K562 (cell line): ENCODE measurements around the gene DRC1. TPM values are rescaled to one million over a fixed set of nuclear protein-coding genes. Genes with fewer than 3 reads are reported as not detected.

Source experiments
- CCNT2 ChIP-seq: IDR thresholded peaks from 2 replicates; pipeline ENCODE4 v1.6.1; 2011; ENCODE audit warnings: borderline replicate concordance, low read depth, mild to moderate bottlenecking, moderate library complexity, mixed read lengths, low read length; ENCODE audit not compliant: insufficient read length; ENCODE audit errors: extremely low read depth
- DEAF1 ChIP-seq: fragments of 450-650 bp; formaldehyde crosslinking; IDR thresholded peaks from 2 replicates; pipeline ENCODE4 v1.4.0; 2020; ENCODE audit warnings: mild to moderate bottlenecking, moderate library complexity
- DIDO1 ChIP-seq: fragments of 450-650 bp; IDR thresholded peaks from 2 replicates; pipeline ENCODE4 v1.6.1; 2016; ENCODE audit warnings: low read depth, missing biosample characterization, missing genetic modification characterization
- EHMT2 ChIP-seq: fragments of 450-650 bp; IDR thresholded peaks from 2 replicates; pipeline ENCODE4 v1.6.1; 2018; ENCODE audit warnings: antibody characterized with exemption
- ERF ChIP-seq: fragments of 450-650 bp; formaldehyde crosslinking; IDR thresholded peaks from 2 replicates; pipeline ENCODE4 v1.4.0; 2020; ENCODE audit warnings: mild to moderate bottlenecking, mixed read lengths
- ETV5 ChIP-seq: sonication (generic); formaldehyde crosslinking; IDR thresholded peaks from 2 replicates; pipeline ENCODE4 v1.4.0; 2020; ENCODE audit warnings: low read depth, mild to moderate bottlenecking, missing genetic modification reagents
- GTF2A2 ChIP-seq: IDR thresholded peaks from 2 replicates; pipeline ENCODE4 v1.6.1; 2016; ENCODE audit warnings: mild to moderate bottlenecking, missing genetic modification characterization, missing compliant biosample characterization
- GTF2E2 ChIP-seq: fragments of 200-800 bp; sonication (Bioruptor generic); IDR thresholded peaks from 2 replicates; pipeline ENCODE4 v1.6.1; 2016; ENCODE audit warnings: missing genetic modification characterization, missing compliant biosample characterization
- HDAC2 ChIP-seq: fragments of 450-650 bp; IDR thresholded peaks from 2 replicates; pipeline ENCODE4 v1.6.1; 2016; ENCODE audit warnings: mild to moderate bottlenecking
- HDAC8 ChIP-seq: fragments of 450-650 bp; IDR thresholded peaks from 2 replicates; pipeline ENCODE4 v1.6.1; 2016; ENCODE audit warnings: mild to moderate bottlenecking, missing genetic modification characterization, moderate library complexity, missing compliant biosample characterization
- HNRNPK ChIP-seq: fragments of 200-400 bp; formaldehyde crosslinking; IDR thresholded peaks from one replicate; pipeline ENCODE4 v1.6.1; 2018; ENCODE audit warnings: mild to moderate bottlenecking, low read depth, low read length; ENCODE audit not compliant: poor library complexity, severe bottlenecking
- KAT8 ChIP-seq: fragments of 450-650 bp; IDR thresholded peaks from 2 replicates; pipeline ENCODE4 v1.6.1; 2016; ENCODE audit warnings: low read depth, mild to moderate bottlenecking
- LEF1 ChIP-seq: fragments of 450-650 bp; IDR thresholded peaks from 2 replicates; pipeline ENCODE4 v1.6.1; 2016; ENCODE audit warnings: mild to moderate bottlenecking
- MBD2 ChIP-seq: sonication (generic); IDR thresholded peaks from 2 replicates; pipeline ENCODE4 v1.6.1; 2016; ENCODE audit warnings: low read depth, borderline replicate concordance
- MEIS2 ChIP-seq: fragments of 450-650 bp; IDR thresholded peaks from 2 replicates; pipeline ENCODE4 v1.6.1; 2014; ENCODE audit warnings: mild to moderate bottlenecking; ENCODE audit not compliant: partially characterized antibody
- MXI1 ChIP-seq: IDR thresholded peaks from 2 replicates; pipeline ENCODE4 v1.6.1; 2011; ENCODE audit warnings: low read depth, mild to moderate bottlenecking, improper control_type of control experiment, low read length
- NR3C1 ChIP-seq: sonication (generic); formaldehyde crosslinking; IDR thresholded peaks from 2 replicates; pipeline ENCODE4 v1.8.1; 2022; ENCODE audit warnings: missing genetic modification reagents
- PHF8 ChIP-seq: fragments of 200-600 bp; sonication (generic); IDR thresholded peaks from 2 replicates; pipeline ENCODE4 v1.6.1; 2012; ENCODE audit warnings: mixed run types, mild to moderate bottlenecking, inconsistent platforms, low read length, moderate library complexity, borderline replicate concordance
- PPARD ChIP-seq: fragments of 250-450 bp; sonication (Bioruptor Pico); IDR thresholded peaks from 2 replicates; pipeline ENCODE4 v1.8.0; 2022; ENCODE audit warnings: inconsistent platforms, mild to moderate bottlenecking, moderate library complexity
- RBM25 ChIP-seq: fragments of 200-400 bp; formaldehyde crosslinking; IDR thresholded peaks from 2 replicates; pipeline ENCODE4 v1.6.1; 2018; ENCODE audit warnings: low read length, low read depth, moderate library complexity; ENCODE audit not compliant: severe bottlenecking
- RUNX1 ChIP-seq: sonication (generic); IDR thresholded peaks from 2 replicates; pipeline ENCODE4 v1.6.1; 2016; ENCODE audit warnings: antibody characterized with exemption, low read depth
- SIRT6 ChIP-seq: IDR thresholded peaks from one replicate; pipeline ENCODE4 v1.6.1; 2012; ENCODE audit warnings: low read depth, mild to moderate bottlenecking, control low read depth, inconsistent platforms, low read length, moderate library complexity
- TOE1 ChIP-seq, 2 experiments: fragments of 450-650 bp in 1 of 2; sonication (generic) in 1 of 2; formaldehyde crosslinking in 1 of 2; IDR thresholded peaks; 2 replicates each; pipeline versions ENCODE4 v1.7.1 to v1.8.0; 2016 to 2022; ENCODE audit warnings: borderline replicate concordance in 2 of 2, mild to moderate bottlenecking in 2 of 2, antibody characterized with exemption in 1 of 2, inconsistent platforms in 1 of 2, low read depth in 1 of 2, missing genetic modification reagents in 1 of 2, moderate library complexity in 1 of 2
- ZNF408 ChIP-seq: fragments of 250-450 bp; sonication (Bioruptor Pico); IDR thresholded peaks from 2 replicates; pipeline ENCODE4 v1.4.0; 2020; ENCODE audit warnings: low read depth, mild to moderate bottlenecking, moderate library complexity
- ZNF668 ChIP-seq: fragments of 250-450 bp; sonication (Bioruptor Pico); IDR thresholded peaks from 2 replicates; pipeline ENCODE4 v1.8.0; 2022; ENCODE audit warnings: mild to moderate bottlenecking, inconsistent platforms
- polyA plus RNA-seq, 8 experiments: library from polyadenylated mRNA; depleted of rRNA in 4 of 8; stranded (reverse) in 5 of 8; unstranded in 3 of 8; fragments of >200 nt; fragmentation: Nextera tagmentation in 2 of 8; fragmentation: Illumina TruSeq in 1 of 8; extraction: Ambion mirVana in 2 of 8; extraction: Trizol in 1 of 8; gene quantifications; 2 replicates each; pipeline versions ENCODE4 v1.2.1 to v1.2.3, GENCODE V29; 2011 to 2014; ENCODE audit warnings: inconsistent platforms in 1 of 8, missing spikeins in 1 of 8
- total RNA-seq, 7 experiments: library from RNA; depleted of rRNA in 6 of 7; stranded (reverse); fragments of >200 nt in 6 of 7; fragmentation: Illumina TruSeq in 2 of 7; extraction: Trizol in 2 of 7; gene quantifications; 2 replicates each; pipeline versions ENCODE4 v1.2.1 to v1.2.3, GENCODE V29; 2011 to 2021; ENCODE audit warnings: low replicate concordance in 1 of 7
- TF ChIP-seq, protein P1 (sequence below): fragments of 250-450 bp; sonication (Bioruptor Pico); IDR thresholded peaks from 2 replicates; pipeline ENCODE4 v1.4.0; 2020

DRC1 gene
- total and polyA plus RNA-seq, 9 of the 15 experiments (the other 6 are each of a cell fraction or from before 2014, with no cell fraction given), result 0.07 to 0.10 TPM; not detected in 7

GRCh38 chr2:26355038-26355995 is 46.4 kb upstream of the DRC1 start (continued):
- TF ChIP-seq, protein P1, sequence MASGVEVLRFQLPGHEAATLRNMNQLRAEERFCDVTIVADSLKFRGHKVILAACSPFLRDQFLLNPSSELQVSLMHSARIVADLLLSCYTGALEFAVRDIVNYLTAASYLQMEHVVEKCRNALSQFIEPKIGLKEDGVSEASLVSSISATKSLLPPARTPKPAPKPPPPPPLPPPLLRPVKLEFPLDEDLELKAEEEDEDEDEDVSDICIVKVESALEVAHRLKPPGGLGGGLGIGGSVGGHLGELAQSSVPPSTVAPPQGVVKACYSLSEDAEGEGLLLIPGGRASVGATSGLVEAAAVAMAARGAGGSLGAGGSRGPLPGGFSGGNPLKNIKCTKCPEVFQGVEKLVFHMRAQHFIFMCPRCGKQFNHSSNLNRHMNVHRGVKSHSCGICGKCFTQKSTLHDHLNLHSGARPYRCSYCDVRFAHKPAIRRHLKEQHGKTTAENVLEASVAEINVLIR (CRISPR knock-in tag), result no peak
- TF ChIP-seq KAT8 (no peak), PHF8 (no peak; the same call in 1 of the 2 replicates), MXI1 (no peak), EHMT2 (peak; percentile 63; the same call in 1 of the 2 replicates), NR3C1 (CRISPR knock-in tag) (no peak), MEIS2 (peak; percentile 65), ETV5 (CRISPR knock-in tag) (no peak), HDAC2 (peak; percentile 92), HDAC8 (tag) (no peak), HNRNPK (no peak), RUNX1 (no peak), ZNF668 (CRISPR knock-in tag) (no peak), LEF1 (peak; percentile 85), MBD2 (no peak), DIDO1 (no peak), SIRT6 (no peak), GTF2E2 (0 out of 2 replicates have a peak, but pooled peaks have one; percentile 16), RBM25 (no peak), DEAF1 (CRISPR knock-in tag) (no peak), PPARD (CRISPR knock-in tag) (no peak), TOE1 (IDR thresholded peaks at IDR 0.05; ENCODE audit: borderline replicate concordance) (no peak), TOE1 (CRISPR knock-in tag; IDR thresholded peaks at IDR 0.05; ENCODE audit: borderline replicate concordance, low read depth) (no peak), GTF2A2 (tag) (no peak), CCNT2 (no peak), ERF (CRISPR knock-in tag) (no peak), ZNF408 (CRISPR knock-in tag) (no peak)
